Measurements from ENCODE around the gene PCF11. TPM values are rescaled to one million over a fixed set of nuclear protein-coding genes. Genes with fewer than 3 reads are reported as not detected.
A peak's percentile ranks its signal among the peaks of the same experiment; 100 is the strongest.

The PCF11 gene
- total and polyA plus RNA-seq, 2 of the 13 experiments (the other 11 are each of a cell fraction or from before 2014, with no cell fraction given) = 40.3 to 47.7 TPM

DNA sequence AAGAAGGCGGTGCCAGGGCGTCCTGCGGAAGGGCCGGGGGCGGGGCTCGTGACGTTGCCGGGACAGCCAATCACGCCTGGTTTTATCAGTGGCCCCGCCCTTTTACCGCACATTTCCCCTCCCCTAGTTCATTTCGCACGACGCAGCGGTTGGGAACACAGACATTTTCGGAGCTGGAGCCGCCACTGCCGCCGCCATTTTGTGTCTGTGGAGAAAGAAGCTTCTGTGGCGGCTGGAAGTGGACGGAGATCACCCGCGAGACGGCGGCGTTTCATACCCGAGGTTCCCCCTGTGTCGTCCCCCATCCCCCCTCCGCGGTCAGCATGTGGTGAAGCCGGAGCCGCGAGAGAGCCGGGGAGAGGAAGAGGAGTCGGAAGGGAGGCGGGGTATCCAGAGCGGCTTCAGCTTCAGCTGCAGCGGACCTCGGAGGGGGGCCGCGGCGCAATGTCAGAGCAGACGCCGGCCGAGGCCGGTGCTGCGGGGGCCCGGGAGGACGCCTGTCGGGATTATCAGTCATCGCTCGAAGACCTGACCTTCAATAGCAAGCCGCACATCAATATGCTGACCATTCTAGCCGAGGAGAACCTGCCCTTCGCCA is at the start of gene PCF11 (continued):
- TF ChIP-seq NCOA2 (CRISPR knock-in tag; IDR thresholded peaks at IDR 0.05) (peak; percentile 45), MXI1 (IDR thresholded peaks at IDR 0.05; ENCODE audit: borderline replicate concordance, low read depth, low read length) (peak; percentile 37; the same call in 1 of the 3 replicates), ZNF468 (CRISPR knock-in tag; IDR thresholded peaks at IDR 0.05) (no peak), CEBPB (IDR thresholded peaks at IDR 0.05; ENCODE audit: borderline replicate concordance, low read depth, low read length) (no peak), NFE2L2 (IDR thresholded peaks at IDR 0.05; ENCODE audit: low read length) (no peak), TRIM24 (CRISPR knock-in tag; IDR thresholded peaks at IDR 0.05) (no peak), KLF12 (CRISPR knock-in tag; IDR thresholded peaks at IDR 0.05; ENCODE audit: borderline replicate concordance) (peak; percentile 76; the same call in 1 of the 2 replicates), ZNF17 (CRISPR knock-in tag; IDR thresholded peaks at IDR 0.05) (no peak), RFX3 (CRISPR knock-in tag; IDR thresholded peaks at IDR 0.05) (no peak), ZNF331 (CRISPR knock-in tag; IDR thresholded peaks at IDR 0.05) (peak; percentile 68), MAFG (CRISPR knock-in tag; IDR thresholded peaks at IDR 0.05) (no peak), ZNF234 (CRISPR knock-in tag; conservative IDR thresholded peaks at IDR 0.05) (no peak), RFXAP (CRISPR knock-in tag; IDR thresholded peaks at IDR 0.05; ENCODE audit: borderline replicate concordance) (no peak; the same call in 1 of the 2 replicates), XRCC5 (optimal IDR thresholded peaks at IDR 0.05; ENCODE audit: low read length) (peak; percentile 10), MTF1 (CRISPR knock-in tag; IDR thresholded peaks at IDR 0.05) (no peak), REXO4 (CRISPR knock-in tag; IDR thresholded peaks at IDR 0.05; ENCODE audit: borderline replicate concordance) (no peak), KDM1A (CRISPR knock-in tag; IDR thresholded peaks at IDR 0.05) (no peak), ZNF44 (CRISPR knock-in tag; IDR thresholded peaks at IDR 0.05) (no peak), EEA1 (CRISPR knock-in tag; IDR thresholded peaks at IDR 0.05; ENCODE audit: borderline replicate concordance) (no peak), ZNF567 (CRISPR knock-in tag; IDR thresholded peaks at IDR 0.05; ENCODE audit: borderline replicate concordance) (no peak; the same call in 1 of the 2 replicates), ZNF12 (CRISPR knock-in tag; IDR thresholded peaks at IDR 0.05) (no peak; the same call in 1 of the 2 replicates), MTF2 (CRISPR knock-in tag; IDR thresholded peaks at IDR 0.05; ENCODE audit: borderline replicate concordance) (no peak), ZNF660 (CRISPR knock-in tag; IDR thresholded peaks at IDR 0.05; ENCODE audit: borderline replicate concordance, low read depth) (no peak), ZNF772 (CRISPR knock-in tag; IDR thresholded peaks at IDR 0.05) (no peak; the same call in none of the 2 replicates), ZNF225 (CRISPR knock-in tag; IDR thresholded peaks at IDR 0.05) (peak; percentile 41; the same call in 1 of the 2 replicates)
- TF ChIP-seq, protein P1, sequence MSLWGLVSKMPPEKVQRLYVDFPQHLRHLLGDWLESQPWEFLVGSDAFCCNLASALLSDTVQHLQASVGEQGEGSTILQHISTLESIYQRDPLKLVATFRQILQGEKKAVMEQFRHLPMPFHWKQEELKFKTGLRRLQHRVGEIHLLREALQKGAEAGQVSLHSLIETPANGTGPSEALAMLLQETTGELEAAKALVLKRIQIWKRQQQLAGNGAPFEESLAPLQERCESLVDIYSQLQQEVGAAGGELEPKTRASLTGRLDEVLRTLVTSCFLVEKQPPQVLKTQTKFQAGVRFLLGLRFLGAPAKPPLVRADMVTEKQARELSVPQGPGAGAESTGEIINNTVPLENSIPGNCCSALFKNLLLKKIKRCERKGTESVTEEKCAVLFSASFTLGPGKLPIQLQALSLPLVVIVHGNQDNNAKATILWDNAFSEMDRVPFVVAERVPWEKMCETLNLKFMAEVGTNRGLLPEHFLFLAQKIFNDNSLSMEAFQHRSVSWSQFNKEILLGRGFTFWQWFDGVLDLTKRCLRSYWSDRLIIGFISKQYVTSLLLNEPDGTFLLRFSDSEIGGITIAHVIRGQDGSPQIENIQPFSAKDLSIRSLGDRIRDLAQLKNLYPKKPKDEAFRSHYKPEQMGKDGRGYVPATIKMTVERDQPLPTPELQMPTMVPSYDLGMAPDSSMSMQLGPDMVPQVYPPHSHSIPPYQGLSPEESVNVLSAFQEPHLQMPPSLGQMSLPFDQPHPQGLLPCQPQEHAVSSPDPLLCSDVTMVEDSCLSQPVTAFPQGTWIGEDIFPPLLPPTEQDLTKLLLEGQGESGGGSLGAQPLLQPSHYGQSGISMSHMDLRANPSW (CRISPR knock-in tag; IDR thresholded peaks at IDR 0.05; ENCODE audit: borderline replicate concordance) = no peak
- TF ChIP-seq, protein P2, sequence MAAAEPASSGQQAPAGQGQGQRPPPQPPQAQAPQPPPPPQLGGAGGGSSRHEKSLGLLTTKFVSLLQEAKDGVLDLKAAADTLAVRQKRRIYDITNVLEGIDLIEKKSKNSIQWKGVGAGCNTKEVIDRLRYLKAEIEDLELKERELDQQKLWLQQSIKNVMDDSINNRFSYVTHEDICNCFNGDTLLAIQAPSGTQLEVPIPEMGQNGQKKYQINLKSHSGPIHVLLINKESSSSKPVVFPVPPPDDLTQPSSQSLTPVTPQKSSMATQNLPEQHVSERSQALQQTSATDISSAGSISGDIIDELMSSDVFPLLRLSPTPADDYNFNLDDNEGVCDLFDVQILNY (CRISPR knock-in tag; conservative IDR thresholded peaks at IDR 0.05) = no peak
- TF ChIP-seq, protein P3, sequence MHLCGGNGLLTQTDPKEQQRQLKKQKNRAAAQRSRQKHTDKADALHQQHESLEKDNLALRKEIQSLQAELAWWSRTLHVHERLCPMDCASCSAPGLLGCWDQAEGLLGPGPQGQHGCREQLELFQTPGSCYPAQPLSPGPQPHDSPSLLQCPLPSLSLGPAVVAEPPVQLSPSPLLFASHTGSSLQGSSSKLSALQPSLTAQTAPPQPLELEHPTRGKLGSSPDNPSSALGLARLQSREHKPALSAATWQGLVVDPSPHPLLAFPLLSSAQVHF (CRISPR knock-in tag; IDR thresholded peaks at IDR 0.05) = peak; percentile 52; the same call in 1 of the 2 replicates
- TF ChIP-seq, protein P4, sequence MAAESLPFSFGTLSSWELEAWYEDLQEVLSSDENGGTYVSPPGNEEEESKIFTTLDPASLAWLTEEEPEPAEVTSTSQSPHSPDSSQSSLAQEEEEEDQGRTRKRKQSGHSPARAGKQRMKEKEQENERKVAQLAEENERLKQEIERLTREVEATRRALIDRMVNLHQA (CRISPR knock-in tag; IDR thresholded peaks at IDR 0.05) = no peak
